ENCODE data around the gene SYT9.

DNA sequence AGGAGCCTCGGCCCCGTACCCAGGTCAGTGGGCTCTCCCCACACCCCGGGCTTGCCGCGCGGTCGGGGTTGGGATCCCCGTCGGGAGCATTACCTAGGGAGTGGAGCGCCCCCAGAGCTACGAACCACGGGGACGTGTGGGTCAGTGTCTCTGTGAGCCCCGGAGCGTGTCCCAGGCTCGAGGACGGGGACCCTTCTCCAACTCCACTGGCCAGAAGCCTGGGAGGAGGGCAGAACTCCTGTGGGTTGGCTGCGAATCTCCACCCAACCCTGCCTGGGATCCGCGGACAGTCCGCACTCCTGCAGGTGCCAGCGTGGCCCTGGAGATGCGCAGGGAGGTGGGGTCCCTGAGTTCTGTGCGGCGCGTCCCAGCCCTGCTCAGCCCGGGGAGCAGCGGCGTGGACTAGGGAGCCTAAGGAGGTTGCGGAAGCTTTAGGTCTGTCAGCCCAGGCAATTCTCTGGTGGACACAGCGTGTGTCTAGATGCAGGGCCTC lies 262.4 kb downstream of the SYT9 start:
- no peak for TF ChIP-seq POLR2A (IDR thresholded peaks at IDR 0.05)
- TF ChIP-seq, protein P1, sequence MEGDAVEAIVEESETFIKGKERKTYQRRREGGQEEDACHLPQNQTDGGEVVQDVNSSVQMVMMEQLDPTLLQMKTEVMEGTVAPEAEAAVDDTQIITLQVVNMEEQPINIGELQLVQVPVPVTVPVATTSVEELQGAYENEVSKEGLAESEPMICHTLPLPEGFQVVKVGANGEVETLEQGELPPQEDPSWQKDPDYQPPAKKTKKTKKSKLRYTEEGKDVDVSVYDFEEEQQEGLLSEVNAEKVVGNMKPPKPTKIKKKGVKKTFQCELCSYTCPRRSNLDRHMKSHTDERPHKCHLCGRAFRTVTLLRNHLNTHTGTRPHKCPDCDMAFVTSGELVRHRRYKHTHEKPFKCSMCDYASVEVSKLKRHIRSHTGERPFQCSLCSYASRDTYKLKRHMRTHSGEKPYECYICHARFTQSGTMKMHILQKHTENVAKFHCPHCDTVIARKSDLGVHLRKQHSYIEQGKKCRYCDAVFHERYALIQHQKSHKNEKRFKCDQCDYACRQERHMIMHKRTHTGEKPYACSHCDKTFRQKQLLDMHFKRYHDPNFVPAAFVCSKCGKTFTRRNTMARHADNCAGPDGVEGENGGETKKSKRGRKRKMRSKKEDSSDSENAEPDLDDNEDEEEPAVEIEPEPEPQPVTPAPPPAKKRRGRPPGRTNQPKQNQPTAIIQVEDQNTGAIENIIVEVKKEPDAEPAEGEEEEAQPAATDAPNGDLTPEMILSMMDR (IDR thresholded peaks at IDR 0.05) = no peak
